CD4-positive, alpha-beta T cell (primary cell): ENCODE measurements around the gene DLG1. TPM values are rescaled to one million over a fixed set of nuclear protein-coding genes. Genes with fewer than 3 reads are reported as not detected.

Experiments
- ATAC-seq: fragments of 200-7000 bp; cut with Tn5 transposase; one replicate; pipeline ENCODE4 v1.10.0; 2022; ENCODE audit warnings: mild to moderate bottlenecking; ENCODE audit not compliant: poor library complexity
- CTCF ChIA-PET: fragments of 350-600 bp; sonication (Branson Sonifier 250); formaldehyde crosslinking; loops from one replicate; lab custom pipeline; 2021; ENCODE audit warnings: antibody characterized with exemption, inconsistent platforms; lab: Charles Lee
- POLR2A ChIA-PET: fragments of 350-600 bp; sonication (Branson Sonifier 250); formaldehyde crosslinking; loops from one replicate; lab custom pipeline; 2021; ENCODE audit warnings: antibody characterized with exemption, inconsistent platforms; lab: Charles Lee
- DNase-seq, 14 experiments: peaks; one replicate each; pipeline ENCODE4 v3.0.0-alpha.2; 2013 to 2020; ENCODE audit warnings: mixed read lengths in 2 of 14
- H3K27ac ChIP-seq, 2 donors: one replicate each; pipeline versions ENCODE4 v1.5.1 to v1.7.0; 2013; ENCODE audit warnings: low read length in 2 of 2, low read depth in 1 of 2, mild to moderate bottlenecking in 1 of 2
- H3K27me3 ChIP-seq, 2 experiments: 1 replicate in 1 of 2; 2 replicates in 1 of 2; pipeline versions ENCODE4 v1.6.1 to v1.7.0; 2013; ENCODE audit warnings: low read length in 2 of 2, control low read depth in 1 of 2, mild to moderate bottlenecking in 1 of 2, moderate library complexity in 1 of 2; ENCODE audit not compliant: insufficient read depth in 2 of 2, control insufficient read depth in 1 of 2
- H3K36me3 ChIP-seq: one replicate; pipeline ENCODE4 v1.6.1; 2013; ENCODE audit warnings: low read length, control low read depth; ENCODE audit not compliant: insufficient read depth
- H3K4me1 ChIP-seq: one replicate; pipeline ENCODE4 v1.6.1; 2013; ENCODE audit warnings: low read length, control low read depth; ENCODE audit not compliant: insufficient read depth
- H3K4me3 ChIP-seq: one replicate; pipeline ENCODE4 v1.5.1; 2013; ENCODE audit warnings: mild to moderate bottlenecking, low read length, moderate library complexity
- H3K9me3 ChIP-seq, 2 experiments: 1 replicate in 1 of 2; 2 replicates in 1 of 2; pipeline versions ENCODE4 v1.6.1 to v1.7.0; 2013; ENCODE audit warnings: low read length in 2 of 2, mild to moderate bottlenecking in 2 of 2, control low read depth in 1 of 2, moderate library complexity in 1 of 2; ENCODE audit not compliant: control insufficient read depth in 1 of 2, insufficient read depth in 1 of 2
- H3K27ac Mint-ChIP-seq: one replicate; pipeline ENCODE4 v1.8.0; 2020; ENCODE audit warnings: mixed read lengths
- H3K27me3 Mint-ChIP-seq: one replicate; pipeline ENCODE4 v1.8.0; 2021; ENCODE audit warnings: mixed read lengths
- H3K36me3 Mint-ChIP-seq: one replicate; pipeline ENCODE4 v1.8.0; 2021; ENCODE audit warnings: low read depth, mixed read lengths
- H3K4me1 Mint-ChIP-seq: one replicate; pipeline ENCODE4 v1.8.0; 2021; ENCODE audit warnings: low read depth, mixed read lengths
- H3K4me3 Mint-ChIP-seq: one replicate; pipeline ENCODE4 v1.8.0; 2020; ENCODE audit warnings: mild to moderate bottlenecking, mixed read lengths
- H3K9me3 Mint-ChIP-seq: one replicate; pipeline ENCODE4 v1.8.0; 2020; ENCODE audit warnings: mixed read lengths
- CTCF ChIP-seq: fragments of 200-600 bp; IDR thresholded peaks from one replicate; pipeline ENCODE4 v1.8.0; 2022; ENCODE audit warnings: antibody characterized with exemption, mild to moderate bottlenecking
- intact Hi-C, 2 experiments: fragments of 100-400 bp; cut with DNase I in 1 of 2; cut with micrococcal nuclease in 1 of 2; formaldehyde crosslinking; loops; one replicate each; pipeline versions ENCODE4 v1.15.1 to v1.9.0; 2023 to 2025; cut with DNase I, micrococcal nuclease
- total RNA-seq, 174 experiments: library from RNA in 2 of 174; stranded (reverse) in 2 of 174; gene quantifications; one replicate each; pipeline ENCODE4 v1.2.3 and lab custom pipeline; 2021 to 2026

The DLG1 gene
- total RNA-seq, 2 experiments from 2014 or later: 86.8 to 91.8 TPM

- Histone ChIP-seq H3K4me3 (no peak overlapping the region), H3K27me3 (no peaks in the 10 kb centered on the region), H3K27ac (no peak overlapping the region), H3K9me3 (no peaks in the 10 kb centered on the region), H3K36me3 (no peaks in the 10 kb centered on the region), H3K4me1 (no peaks in the 10 kb centered on the region)
- no peaks in the 10 kb centered on the region for H3K4me1 Mint-ChIP-seq
- intact Hi-C loops: no loop called here
- no peak overlapping the region for H3K4me3 Mint-ChIP-seq
- H3K9me3 Mint-ChIP-seq: no peaks in the 10 kb centered on the region
- no peak for TF ChIP-seq CTCF
- no peak overlapping the region for H3K27ac Mint-ChIP-seq
- ATAC-seq: no peak
- H3K27me3 Mint-ChIP-seq: no peaks in the 10 kb centered on the region
- ChIA-PET POLR2A (no interaction called here), CTCF (interaction anchor here (0.5 kb wide), 1 partner anchor 51 kb away, joined by 3 read pairs; no protein-coding TSS in a partner anchor)
- no peak for DNase-seq
- no peaks in the 10 kb centered on the region for H3K36me3 Mint-ChIP-seq
These were observed 42.1 kb upstream of the DLG1 start for GRCh38 chr3:197340521-197340871.

GRCh38 chr3:197339841-197340520 lies 41.6 kb upstream of the DLG1 start:
- ATAC-seq: no peak

DNA sequence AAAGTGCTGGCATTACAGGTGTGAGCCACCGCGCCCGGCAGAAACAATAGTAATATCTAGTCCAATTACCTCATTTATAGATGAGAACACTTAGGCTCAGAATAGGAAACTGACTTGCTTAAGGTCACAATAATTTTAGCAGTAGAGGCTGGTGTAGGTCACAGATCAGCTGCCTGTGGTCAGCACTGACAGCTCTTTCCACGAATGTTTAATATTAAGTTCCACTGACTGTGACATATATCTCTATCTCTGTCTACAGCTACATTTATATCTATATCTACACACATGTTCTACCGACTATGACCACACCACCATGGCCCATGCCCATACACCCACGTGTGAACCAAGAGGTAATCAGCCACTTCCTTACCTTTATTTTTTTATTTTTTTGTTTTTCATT lies 40.2 kb upstream of the DLG1 start:
- CTCF ChIA-PET: no interaction called here

More at GRCh38 chr3:197339841-197340520, 41.6 kb upstream of the DLG1 start:
- no peak for DNase-seq
- intact Hi-C loops: no loop called here
- Histone ChIP-seq H3K27ac (no peak overlapping the region), H3K4me3 (no peak overlapping the region), H3K9me3 (no peaks in the 10 kb centered on the region), H3K27me3 (no peaks in the 10 kb centered on the region), H3K36me3 (no peaks in the 10 kb centered on the region), H3K4me1 (no peaks in the 10 kb centered on the region)
- no peaks in the 10 kb centered on the region for H3K27me3 Mint-ChIP-seq
- no peak overlapping the region for H3K4me3 Mint-ChIP-seq
- H3K9me3 Mint-ChIP-seq: no peaks in the 10 kb centered on the region
- no peaks in the 10 kb centered on the region for H3K36me3 Mint-ChIP-seq
- no peak for TF ChIP-seq CTCF
- ChIA-PET POLR2A (no interaction called here), CTCF (interaction anchor here (0.5 kb wide), 1 partner anchor 50 kb away, joined by 3 read pairs; no protein-coding TSS in a partner anchor)
- H3K4me1 Mint-ChIP-seq: no peaks in the 10 kb centered on the region
- no peak overlapping the region for H3K27ac Mint-ChIP-seq

More for the DNA sequence above, 40.2 kb upstream of the DLG1 start:
- H3K9me3 ChIP-seq: no peaks in the 10 kb centered on the region
- no peaks in the 10 kb centered on the region for H3K27me3 Mint-ChIP-seq
- no peaks in the 10 kb centered on the region for H3K27me3 ChIP-seq
- POLR2A ChIA-PET: interaction anchor here (0.7 kb wide), 1 partner anchor 38 kb away, joined by 3 read pairs; no protein-coding TSS in a partner anchor
- no peak overlapping the region for H3K4me3 Mint-ChIP-seq
- no peaks in the 10 kb centered on the region for H3K4me1 Mint-ChIP-seq
- no peak for DNase-seq
- no peaks in the 10 kb centered on the region for H3K36me3 Mint-ChIP-seq
- H3K36me3 ChIP-seq: no peaks in the 10 kb centered on the region
- H3K27ac Mint-ChIP-seq: no peak overlapping the region
- H3K27ac ChIP-seq: no peak overlapping the region
- no peak overlapping the region for H3K4me3 ChIP-seq
- no peak for TF ChIP-seq CTCF
- intact Hi-C loops: no loop called here
- no peaks in the 10 kb centered on the region for H3K4me1 ChIP-seq
- no peak for ATAC-seq
- H3K9me3 Mint-ChIP-seq: no peaks in the 10 kb centered on the region
